Prostate gland (tissue), 2 donors: ENCODE data around the gene GLCE. TPM values are rescaled to one million over a fixed set of nuclear protein-coding genes. Genes with fewer than 3 reads are reported as not detected.

Experiments
- DNase-seq: peaks from one replicate; pipeline ENCODE4 v3.0.0-alpha.2; 2019; ENCODE audit warnings: low spot score
- H3K27ac ChIP-seq, 2 donors: fragments of 200-600 bp; sonication (generic); 2 replicates each; pipeline ENCODE4 v1.5.1; 2017 to 2019
- H3K27me3 ChIP-seq: fragments of 200-600 bp; sonication (generic); replicated peaks from 2 replicates; pipeline ENCODE4 v1.5.1; 2019; ENCODE audit not compliant: insufficient read depth
- H3K36me3 ChIP-seq, 2 donors: fragments of 200-600 bp; sonication (generic); 1 replicate in 1 of 2; 2 replicates in 1 of 2; pipeline versions ENCODE4 v1.5.1 to v1.8.1; 2017 to 2019
- H3K4me1 ChIP-seq: fragments of 200-600 bp; sonication (generic); replicated peaks from 2 replicates; pipeline ENCODE4 v1.5.1; 2019
- H3K4me3 ChIP-seq, 2 donors: fragments of 200-600 bp; sonication (generic); 2 replicates each; pipeline ENCODE4 v1.5.1; 2017 to 2019
- H3K9me3 ChIP-seq: fragments of 200-600 bp; sonication (generic); 2 replicates; pipeline ENCODE4 v1.5.1; 2017
- POLR2A ChIP-seq: fragments of 450-650 bp; IDR thresholded peaks from one replicate; pipeline ENCODE4 v1.6.1; 2016; ENCODE audit warnings: antibody characterized with exemption, mild to moderate bottlenecking
- POLR2AphosphoS5 ChIP-seq: sonication (generic); formaldehyde crosslinking; IDR thresholded peaks from one replicate; pipeline ENCODE4 v1.6.1; 2017; ENCODE audit warnings: antibody characterized with exemption
- WGBS: methylation state at CpG from one replicate; pipeline ENCODE4 v1.1.5; 2018; 5-methylcytosine and 5-hydroxymethylcytosine counted together
- intact Hi-C: fragments of 100-400 bp; cut with DNase I; formaldehyde crosslinking; loops from one replicate; pipeline ENCODE4 v1.14.2; 2022
- total RNA-seq, 2 donors: library from RNA; depleted of rRNA; stranded (reverse); fragments of >200 nt; gene quantifications; one replicate each; pipeline ENCODE4 v1.1.0, GENCODE V29; 2016
- TF ChIP-seq, protein P1 (sequence below), 4 experiments: fragments of 200-600 bp in 2 of 4; fragments of 450-650 bp in 2 of 4; sonication (generic) in 2 of 4; IDR thresholded peaks; 1 replicate in 3 of 4; 2 replicates in 1 of 4; pipeline ENCODE4 v1.5.1; 2016 to 2019; ENCODE audit warnings: antibody characterized with exemption in 4 of 4, mild to moderate bottlenecking in 2 of 4, moderate library complexity in 2 of 4

GLCE gene
- total RNA-seq, 2 donors from 2014 or later: 17.4 TPM

DNA sequence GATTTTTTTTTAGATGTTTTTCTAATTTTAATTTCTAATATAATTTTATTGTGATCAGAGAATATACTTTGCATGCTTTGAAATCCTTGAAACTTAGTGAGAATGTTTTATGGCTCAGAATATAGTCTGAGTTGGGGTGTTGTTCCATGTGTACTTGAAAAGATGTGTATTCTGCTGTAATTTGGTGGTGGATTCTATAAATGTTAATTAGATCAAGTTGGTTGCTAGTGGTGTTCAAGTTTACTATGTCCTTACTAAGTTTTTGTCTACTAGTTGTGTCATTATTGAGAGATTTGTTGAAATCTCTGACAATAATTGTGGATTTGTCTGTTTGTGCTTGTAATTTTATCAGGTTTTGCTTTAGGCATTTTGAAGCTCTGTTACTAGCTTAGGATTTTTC is 29.7 kb downstream of the GLCE start:
- intact Hi-C loops: no loop called here

GRCh38 chr15:69190504-69190903 is 30.1 kb downstream of the GLCE start:
- TF ChIP-seq POLR2A (no peak), POLR2AphosphoS5 (no peak)
- TF ChIP-seq, protein P1, sequence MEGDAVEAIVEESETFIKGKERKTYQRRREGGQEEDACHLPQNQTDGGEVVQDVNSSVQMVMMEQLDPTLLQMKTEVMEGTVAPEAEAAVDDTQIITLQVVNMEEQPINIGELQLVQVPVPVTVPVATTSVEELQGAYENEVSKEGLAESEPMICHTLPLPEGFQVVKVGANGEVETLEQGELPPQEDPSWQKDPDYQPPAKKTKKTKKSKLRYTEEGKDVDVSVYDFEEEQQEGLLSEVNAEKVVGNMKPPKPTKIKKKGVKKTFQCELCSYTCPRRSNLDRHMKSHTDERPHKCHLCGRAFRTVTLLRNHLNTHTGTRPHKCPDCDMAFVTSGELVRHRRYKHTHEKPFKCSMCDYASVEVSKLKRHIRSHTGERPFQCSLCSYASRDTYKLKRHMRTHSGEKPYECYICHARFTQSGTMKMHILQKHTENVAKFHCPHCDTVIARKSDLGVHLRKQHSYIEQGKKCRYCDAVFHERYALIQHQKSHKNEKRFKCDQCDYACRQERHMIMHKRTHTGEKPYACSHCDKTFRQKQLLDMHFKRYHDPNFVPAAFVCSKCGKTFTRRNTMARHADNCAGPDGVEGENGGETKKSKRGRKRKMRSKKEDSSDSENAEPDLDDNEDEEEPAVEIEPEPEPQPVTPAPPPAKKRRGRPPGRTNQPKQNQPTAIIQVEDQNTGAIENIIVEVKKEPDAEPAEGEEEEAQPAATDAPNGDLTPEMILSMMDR (IDR thresholded peaks at IDR 0.05): no peak
- no peaks in the 10 kb centered on the region for H3K27me3 ChIP-seq
- no peaks in the 10 kb centered on the region for H3K36me3 ChIP-seq
- no peak overlapping the region for H3K27ac ChIP-seq
- no peaks in the 10 kb centered on the region for H3K4me1 ChIP-seq
- DNase-seq: no peak
- H3K9me3 ChIP-seq: no peaks in the 10 kb centered on the region
- no peak overlapping the region for H3K4me3 ChIP-seq
- intact Hi-C loops: no loop called here

More for the DNA sequence above, 29.7 kb downstream of the GLCE start:
- no peak for DNase-seq
- Histone ChIP-seq H3K4me3 (no peak overlapping the region), H3K4me1 (no peaks in the 10 kb centered on the region), H3K36me3 (no peaks in the 10 kb centered on the region), H3K9me3 (no peaks in the 10 kb centered on the region), H3K27me3 (no peaks in the 10 kb centered on the region), H3K27ac (no peak overlapping the region)
- TF ChIP-seq, protein P1 (IDR thresholded peaks at IDR 0.05): no peak
- no peak for TF ChIP-seq POLR2A
- no peak for TF ChIP-seq POLR2AphosphoS5

- Histone ChIP-seq H3K27me3 (no peaks in the 10 kb centered on the region), H3K36me3 (no peaks in the 10 kb centered on the region), H3K4me3 (no peak overlapping the region), H3K9me3 (no peaks in the 10 kb centered on the region), H3K27ac (no peak overlapping the region), H3K4me1 (no peaks in the 10 kb centered on the region)
- WGBS: 35% methylated on average over 2 of the region's 2 CpGs
- intact Hi-C loops: no loop called here
- TF ChIP-seq, protein P1 (IDR thresholded peaks at IDR 0.05): no peak
- TF ChIP-seq POLR2AphosphoS5: no peak
- no peak for DNase-seq
These were observed 33.8 kb downstream of the GLCE start for GRCh38 chr15:69194025-69194827.

GRCh38 chr15:69194854-69195253 is 34.4 kb downstream of the GLCE start:
- intact Hi-C loops: no loop called here
- H3K27me3 ChIP-seq: no peaks in the 10 kb centered on the region
- no peaks in the 10 kb centered on the region for H3K36me3 ChIP-seq
- no peaks in the 10 kb centered on the region for H3K9me3 ChIP-seq
- H3K4me1 ChIP-seq: no peaks in the 10 kb centered on the region
- H3K27ac ChIP-seq: no peak overlapping the region
- DNase-seq: no peak
- no peak overlapping the region for H3K4me3 ChIP-seq
- 16% methylated on average over 1 of the region's 1 CpG for WGBS
- TF ChIP-seq POLR2A: no peak
- no peak for TF ChIP-seq POLR2AphosphoS5
- TF ChIP-seq, protein P1 (IDR thresholded peaks at IDR 0.05): no peak
